SK-N-SH (cell line): ENCODE data around the gene CLSTN2. TPM values are rescaled to one million over a fixed set of nuclear protein-coding genes. Genes with fewer than 3 reads are reported as not detected.

Experiments used
- CTCF ChIA-PET: fragments of 300-600, 350-600 bp; formaldehyde crosslinking; extraction: SDS; loops from one replicate; lab custom pipeline; 2021; lab: Yijun Ruan, JAX
- POLR2A ChIA-PET: fragments of 350-600 bp; sonication (Branson Sonifier 250); formaldehyde crosslinking; extraction: SDS; loops from one replicate; lab custom pipeline; 2020; ENCODE audit warnings: antibody characterized with exemption, inconsistent platforms; lab: Yijun Ruan, JAX
- DNase-seq: peaks from one replicate; pipeline ENCODE4 v3.0.0; 2012
- H2AFZ ChIP-seq: fragments of 200-600 bp; sonication (generic); 2 replicates; pipeline ENCODE4 v1.8.1; 2016; ENCODE audit warnings: antibody characterized with exemption, mild to moderate bottlenecking, low read depth
- H3F3A ChIP-seq: fragments of 200-600 bp; sonication (generic); replicated peaks from 2 replicates; pipeline ENCODE3; 2016; ENCODE audit warnings: antibody characterized with exemption, mild to moderate bottlenecking; ENCODE audit not compliant: insufficient read depth
- H3K27ac ChIP-seq, 2 experiments: fragments of 200-500 bp in 1 of 2; fragments of 200-600 bp in 1 of 2; sonication (Bioruptor generic) in 1 of 2; sonication (generic), shearing (Covaris generic) in 1 of 2; 2 replicates each; pipeline versions ENCODE4 v1.5.1 to v1.6.1; 2014 to 2016; ENCODE audit warnings: low read depth in 2 of 2, inconsistent platforms in 1 of 2, low read length in 1 of 2, mild to moderate bottlenecking in 1 of 2, mixed read lengths in 1 of 2
- H3K27me3 ChIP-seq: fragments of 200-600 bp; sonication (generic), shearing (Covaris generic); 2 replicates; pipeline ENCODE4 v1.6.1; 2016; ENCODE audit warnings: mixed run types; ENCODE audit not compliant: insufficient read depth
- H3K36me3 ChIP-seq, 2 experiments: fragments of 200-500 bp in 1 of 2; fragments of 200-600 bp in 1 of 2; sonication (Bioruptor generic) in 1 of 2; sonication (generic) in 1 of 2; replicated peaks in 1 of 2; 2 replicates each; pipeline versions ENCODE3 to v1.5.1; 2014 to 2016; ENCODE audit warnings: low read length in 1 of 2, mild to moderate bottlenecking in 1 of 2; ENCODE audit not compliant: insufficient read depth in 2 of 2, control insufficient read depth in 1 of 2
- H3K4me1 ChIP-seq, 2 experiments: fragments of 200-500 bp in 1 of 2; fragments of 200-600 bp in 1 of 2; sonication (Bioruptor generic) in 1 of 2; sonication (generic), shearing (Covaris generic) in 1 of 2; 2 replicates each; pipeline versions ENCODE4 v1.5.1 to v1.6.1; 2014 to 2016; ENCODE audit warnings: low read depth in 1 of 2, low read length in 1 of 2, mixed run types in 1 of 2; ENCODE audit not compliant: insufficient read depth in 2 of 2, control insufficient read depth in 1 of 2
- H3K4me2 ChIP-seq: fragments of 200-600 bp; sonication (generic), shearing (Covaris generic); 2 replicates; pipeline ENCODE4 v1.6.1; 2017; ENCODE audit warnings: mixed run types
- H3K4me3 ChIP-seq, 2 experiments: fragments of 200-500 bp in 1 of 2; fragments of 200-600 bp in 1 of 2; sonication (Bioruptor generic) in 1 of 2; sonication (generic), shearing (Covaris generic) in 1 of 2; 2 replicates each; pipeline versions ENCODE4 v1.5.1 to v1.8.1; 2014 to 2016; ENCODE audit warnings: low read depth in 2 of 2, inconsistent platforms in 1 of 2, low read length in 1 of 2, mild to moderate bottlenecking in 1 of 2, mixed read lengths in 1 of 2, moderate library complexity in 1 of 2
- H3K79me2 ChIP-seq: fragments of 200-600 bp; sonication (generic); 2 replicates; pipeline ENCODE4 v1.8.1; 2017; ENCODE audit warnings: mild to moderate bottlenecking; ENCODE audit not compliant: insufficient read depth
- H3K9ac ChIP-seq: fragments of 200-600 bp; sonication (generic); 2 replicates; pipeline ENCODE4 v1.6.1; 2017; ENCODE audit warnings: mixed run types
- H3K9me2 ChIP-seq: fragments of 200-600 bp; sonication (generic); 2 replicates; pipeline ENCODE4 v1.6.1; 2017; ENCODE audit warnings: mixed run types
- H3K9me3 ChIP-seq: fragments of 200-600 bp; sonication (generic); 2 replicates; pipeline ENCODE4 v1.6.1; 2017; ENCODE audit warnings: mixed run types, mild to moderate bottlenecking, moderate library complexity
- H4K20me1 ChIP-seq: fragments of 200-600 bp; sonication (generic); 2 replicates; pipeline ENCODE4 v1.6.1; 2017; ENCODE audit warnings: mild to moderate bottlenecking, mixed run types; ENCODE audit not compliant: insufficient read depth
- CHD2 ChIP-seq: fragments of 150-350 bp; IDR thresholded peaks from 2 replicates; pipeline ENCODE4 v1.6.1; 2018; ENCODE audit warnings: low read length; ENCODE audit not compliant: partially characterized antibody
- CTCF ChIP-seq: fragments of 200-600 bp; sonication (generic); IDR thresholded peaks from 2 replicates; pipeline ENCODE4 v1.6.1; 2017; ENCODE audit warnings: antibody characterized with exemption, mild to moderate bottlenecking, moderate library complexity
- ELF1 ChIP-seq: IDR thresholded peaks from 2 replicates; pipeline ENCODE4 v1.4.0; 2012
- EP300 ChIP-seq, 2 experiments: IDR thresholded peaks; 2 replicates each; pipeline versions ENCODE4 v1.4.0 to v1.6.1; 2012; ENCODE audit warnings: borderline replicate concordance in 1 of 2, low read depth in 1 of 2, low read length in 1 of 2
- FOSL2 ChIP-seq: IDR thresholded peaks from 2 replicates; pipeline ENCODE4 v1.4.0; 2012; ENCODE audit warnings: low read depth, mild to moderate bottlenecking, moderate library complexity, borderline replicate concordance
- FOXM1 ChIP-seq: IDR thresholded peaks from 2 replicates; pipeline ENCODE4 v1.4.0; 2012; ENCODE audit warnings: low read depth, mild to moderate bottlenecking
- IRF3 ChIP-seq: fragments of 150-350 bp; IDR thresholded peaks from 2 replicates; pipeline ENCODE4 v1.6.1; 2016; ENCODE audit warnings: mild to moderate bottlenecking, low read depth, low read length
- MXI1 ChIP-seq: IDR thresholded peaks from 2 replicates; pipeline ENCODE4 v1.6.1; 2012; ENCODE audit warnings: mild to moderate bottlenecking, low read depth, low read length, improper control_type of control experiment
- POLR2AphosphoS5 ChIP-seq: IDR thresholded peaks from 2 replicates; pipeline ENCODE4 v1.6.1; 2012; ENCODE audit warnings: low read depth, low read length
- RCOR1 ChIP-seq: fragments of 150-350 bp; IDR thresholded peaks from 2 replicates; pipeline ENCODE4 v1.6.1; 2017; ENCODE audit warnings: antibody characterized with exemption, low read length
- SMC3 ChIP-seq: IDR thresholded peaks from 2 replicates; pipeline ENCODE4 v1.6.1; 2012; ENCODE audit warnings: low read depth, low read length, improper control_type of control experiment
- TAF1 ChIP-seq: IDR thresholded peaks from 2 replicates; pipeline ENCODE4 v1.6.1; 2012; ENCODE audit warnings: low read depth, mild to moderate bottlenecking, low read length, moderate library complexity, borderline replicate concordance
- TEAD4 ChIP-seq: IDR thresholded peaks from 2 replicates; pipeline ENCODE4 v1.4.0; 2012; ENCODE audit warnings: mild to moderate bottlenecking, borderline replicate concordance; ENCODE audit not compliant: insufficient read depth
- YY1 ChIP-seq: IDR thresholded peaks from 2 replicates; pipeline ENCODE4 v1.4.0; 2012; ENCODE audit warnings: low read depth, mild to moderate bottlenecking
- WGBS: methylation state at CpG from one replicate; pipeline ENCODE4 v1.1.6; 2017; ENCODE audit warnings: low lambda C conversion rate; 5-methylcytosine and 5-hydroxymethylcytosine counted together
- polyA plus RNA-seq, 3 experiments: library from polyadenylated mRNA; depleted of rRNA; stranded (reverse); fragments of >200 nt; gene quantifications; 2 replicates each; pipeline ENCODE4 v1.2.3, GENCODE V29; 2012
- TF ChIP-seq, protein P1 (sequence below): IDR thresholded peaks from 2 replicates; pipeline ENCODE4; 2012

The CLSTN2 gene
- polyA plus RNA-seq, 1 of the 3 experiments (the other 2 are of a cell fraction): 0.02 TPM

GRCh38 chr3:140521751-140522445 is 586.9 kb downstream of the CLSTN2 start:
- H4K20me1 ChIP-seq: no peaks in the 10 kb centered on the region
- H3K9me3 ChIP-seq: 0 out of 2 replicates have a peak, but pooled peaks cover 2% of the 10 kb centered on the region
- no peaks in the 10 kb centered on the region for H3K27me3 ChIP-seq
- ChIA-PET CTCF (interaction anchor here (0.8 kb wide), 1 partner anchor 12 kb away, joined by 3 read pairs; no protein-coding TSS in a partner anchor), POLR2A (interaction anchor here (0.6 kb wide), 1 partner anchor 25 kb away, joined by 3 read pairs; no protein-coding TSS in a partner anchor)
- TF ChIP-seq POLR2AphosphoS5 (no peak), FOXM1 (no peak), SMC3 (no peak), MXI1 (no peak), ELF1 (no peak), CHD2 (no peak)
- H3K4me2 ChIP-seq: no peak overlapping the region
- no peak overlapping the region for H3K27ac ChIP-seq
- no peak overlapping the region for H3K4me3 ChIP-seq
- H2AFZ ChIP-seq: no peak overlapping the region
- no peak overlapping the region for H3K9ac ChIP-seq
- no peaks in the 10 kb centered on the region for H3K9me2 ChIP-seq
- H3K36me3 ChIP-seq: no peaks in the 10 kb centered on the region
- no peaks in the 10 kb centered on the region for H3K4me1 ChIP-seq
- H3K79me2 ChIP-seq: no peaks in the 10 kb centered on the region
- DNase-seq: no peak
- H3F3A ChIP-seq: no peaks in the 10 kb centered on the region
- WGBS: 20% methylated on average over 9 of the region's 10 CpGs

GRCh38 chr3:140522653-140523380 is 587.8 kb downstream of the CLSTN2 start:
- Histone ChIP-seq H3K4me1 (no peaks in the 10 kb centered on the region), H3K9me2 (no peaks in the 10 kb centered on the region), H3K4me3 (no peak overlapping the region), H3K27me3 (no peaks in the 10 kb centered on the region), H3K27ac (no peak overlapping the region), H3F3A (no peaks in the 10 kb centered on the region), H3K9me3 (no peaks in the 10 kb centered on the region), H3K79me2 (no peaks in the 10 kb centered on the region), H3K36me3 (no peaks in the 10 kb centered on the region)
- no peak for DNase-seq
- ChIA-PET POLR2A (interaction anchor here (0.6 kb wide), 1 partner anchor 26 kb away, joined by 3 read pairs; no protein-coding TSS in a partner anchor), CTCF (interaction anchor here (0.8 to 1.0 kb wide), 2 partner anchors 13 to 63 kb away, joined by 3 read pairs; no protein-coding TSS in a partner anchor)
- no peak for TF ChIP-seq TAF1
- TF ChIP-seq IRF3: no peak
- TF ChIP-seq, all 33 proteins: peak for 0
- H2AFZ ChIP-seq: no peak overlapping the region
- 3% methylated on average over 5 of the region's 5 CpGs for WGBS
- H3K9ac ChIP-seq: no peak overlapping the region
- no peaks in the 10 kb centered on the region for H4K20me1 ChIP-seq
- H3K4me2 ChIP-seq: no peak overlapping the region

- Histone ChIP-seq H4K20me1 (no peaks in the 10 kb centered on the region), H3K27ac (no peak overlapping the region), H3K79me2 (no peaks in the 10 kb centered on the region), H3K9me2 (no peaks in the 10 kb centered on the region), H3K9me3 (no peaks in the 10 kb centered on the region), H3K4me1 (no peaks in the 10 kb centered on the region), H3K27me3 (no peaks in the 10 kb centered on the region), H2AFZ (no peak overlapping the region), H3K36me3 (no peaks in the 10 kb centered on the region), H3K4me2 (no peak overlapping the region), H3F3A (no peaks in the 10 kb centered on the region), H3K9ac (no peak overlapping the region), H3K4me3 (no peak overlapping the region)
- TF ChIP-seq TEAD4: no peak
- no peak for TF ChIP-seq CTCF
- no peak for TF ChIP-seq YY1
- TF ChIP-seq EP300 (IDR thresholded peaks at IDR 0.05; ENCODE audit: borderline replicate concordance in 1 of 2, low read depth in 1 of 2, low read length in 1 of 2): no peak
- TF ChIP-seq FOSL2: no peak
- no peak for TF ChIP-seq CHD2
- TF ChIP-seq POLR2AphosphoS5: no peak
- no peak for TF ChIP-seq RCOR1
- TF ChIP-seq, protein P1, sequence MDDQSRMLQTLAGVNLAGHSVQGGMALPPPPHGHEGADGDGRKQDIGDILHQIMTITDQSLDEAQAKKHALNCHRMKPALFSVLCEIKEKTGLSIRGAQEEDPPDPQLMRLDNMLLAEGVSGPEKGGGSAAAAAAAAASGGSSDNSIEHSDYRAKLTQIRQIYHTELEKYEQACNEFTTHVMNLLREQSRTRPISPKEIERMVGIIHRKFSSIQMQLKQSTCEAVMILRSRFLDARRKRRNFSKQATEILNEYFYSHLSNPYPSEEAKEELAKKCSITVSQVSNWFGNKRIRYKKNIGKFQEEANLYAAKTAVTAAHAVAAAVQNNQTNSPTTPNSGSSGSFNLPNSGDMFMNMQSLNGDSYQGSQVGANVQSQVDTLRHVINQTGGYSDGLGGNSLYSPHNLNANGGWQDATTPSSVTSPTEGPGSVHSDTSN: no peak
- CTCF ChIA-PET: no interaction called here
- 38% methylated on average over 1 of the region's 1 CpG for WGBS
- POLR2A ChIA-PET: no interaction called here
- DNase-seq: no peak
Measured at GRCh38 chr3:140523600-140523999, 588.6 kb downstream of the CLSTN2 start.
